NOMO-1 treated with DMSO at 0.1 percent for 48 hours (cell line): ENCODE data around the gene NOD2.
A peak's percentile ranks its signal among the peaks of the same experiment; 100 is the strongest.

Experiments used
- DNase-seq: peaks from one replicate; lab custom pipeline; 2025; ENCODE audit not compliant: unreplicated experiment; lab: John Stamatoyannopoulos, UW

Gene NOD2

GRCh38 chr16:50741225-50741780 is 47.9 kb downstream of the NOD2 start:
- DNase-seq: no peak

GRCh38 chr16:50741781-50742575 is 48.6 kb downstream of the NOD2 start, which contains the start of gene CYLD:
TSS of gene CYLD (plus strand) at chr16:50742086. CDS start at chr16:50749699, 7,613 bp downstream.
- peak; percentile 99 for DNase-seq

GRCh38 chr16:50742576-50743200 is 49.3 kb downstream of the NOD2 start:
- peak; percentile 50 for DNase-seq

GRCh38 chr16:50743581-50744225 is 50.3 kb downstream of the NOD2 start:
- peak; percentile 9 for DNase-seq

GRCh38 chr16:50744881-50745280 is 51.5 kb downstream of the NOD2 start:
- DNase-seq: no peak

GRCh38 chr16:50745940-50746339 is 52.5 kb downstream of the NOD2 start:
- DNase-seq: no peak

GRCh38 chr16:50747207-50747956 is 54.0 kb downstream of the NOD2 start:
- DNase-seq: peak; percentile 63

- no peak for DNase-seq
Measured at GRCh38 chr16:50751528-50751927, 58.1 kb downstream of the NOD2 start.

- no peak for DNase-seq
Measured at GRCh38 chr16:50752471-50753235, 59.2 kb downstream of the NOD2 start.

- no peak for DNase-seq
Measured at GRCh38 chr16:50756473-50756872, 63.1 kb downstream of the NOD2 start.

GRCh38 chr16:50761267-50761666 is 67.9 kb downstream of the NOD2 start:
- peak; percentile 46 for DNase-seq

- no peak for DNase-seq
Measured at GRCh38 chr16:50762241-50762640, 68.8 kb downstream of the NOD2 start.

- DNase-seq: no peak
Measured at GRCh38 chr16:50763211-50763610, 69.8 kb downstream of the NOD2 start.

GRCh38 chr16:50765260-50765659 is 71.9 kb downstream of the NOD2 start:
- DNase-seq: no peak

GRCh38 chr16:50765861-50766260 is 72.5 kb downstream of the NOD2 start:
- no peak for DNase-seq

GRCh38 chr16:50767197-50767596 is 73.8 kb downstream of the NOD2 start:
- DNase-seq: no peak

- DNase-seq: no peak
Measured at GRCh38 chr16:50771366-50771765, 78.0 kb downstream of the NOD2 start.

GRCh38 chr16:50774405-50774804 is 81.0 kb downstream of the NOD2 start:
- no peak for DNase-seq

- no peak for DNase-seq
Measured at GRCh38 chr16:50774960-50775359, 81.6 kb downstream of the NOD2 start.

GRCh38 chr16:50776037-50776436 is 82.6 kb downstream of the NOD2 start:
- DNase-seq: no peak
